Activated naive CD8-positive, alpha-beta T cell treated with anti-CD3 and anti-CD28 coated beads, Interleukin-2, amount 50 U/mL, for 16 hours (primary cell): Measurements from ENCODE around the gene BNC2.
"Not testable (repeated sequence)": the region's sequence is repeated elsewhere in the genome, so short reads cannot be mapped to it uniquely, and the experiment has no call there.

Experiments used
- DNase-seq: peaks from one replicate; pipeline ENCODE4 v3.0.0-alpha.2; 2020; ENCODE audit warnings: low read depth, low spot score

The BNC2 gene

DNA sequence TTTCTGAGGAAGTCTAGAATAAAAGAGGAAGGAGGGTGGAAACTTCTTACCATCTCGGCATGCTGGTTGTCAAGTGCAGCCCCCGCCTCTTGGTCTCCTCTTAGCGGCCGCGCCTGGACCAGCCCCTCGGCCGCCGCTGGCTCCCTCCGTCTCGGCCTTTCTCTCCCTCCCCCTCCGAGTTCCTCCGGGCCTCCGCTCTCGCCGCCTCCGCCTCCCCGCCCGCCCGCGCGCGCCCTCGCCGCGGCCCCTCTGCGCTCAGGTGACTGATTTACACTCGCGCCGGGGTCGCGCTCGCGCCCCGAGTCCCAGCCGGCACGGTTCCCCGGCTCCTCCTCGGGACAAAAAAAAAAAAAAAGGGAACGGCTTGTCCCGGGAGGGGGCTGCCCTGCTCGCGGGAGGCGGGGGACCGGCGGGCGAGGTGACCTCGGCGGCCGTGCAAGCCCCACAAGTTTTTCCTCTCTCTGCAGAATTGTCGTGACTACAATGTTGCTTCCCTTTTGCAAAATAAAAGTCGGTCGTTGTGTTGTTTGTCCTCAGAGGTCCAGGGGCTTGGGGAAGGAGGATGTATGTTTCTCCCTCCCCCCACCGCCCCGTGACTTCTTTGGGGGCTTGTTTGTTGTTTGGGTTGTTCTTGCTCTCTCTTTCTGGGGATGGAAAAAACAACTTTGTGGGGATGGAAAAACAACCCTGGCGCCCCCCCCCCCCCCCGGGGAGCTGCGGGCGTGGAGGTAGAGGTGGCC, at the start of gene BNC2:
BNC2 (minus strand) TSS at position 75 of the 740 bp plus-strand sequence; CDS start at position 53, 22 bp downstream.
- no peak for DNase-seq

DNA sequence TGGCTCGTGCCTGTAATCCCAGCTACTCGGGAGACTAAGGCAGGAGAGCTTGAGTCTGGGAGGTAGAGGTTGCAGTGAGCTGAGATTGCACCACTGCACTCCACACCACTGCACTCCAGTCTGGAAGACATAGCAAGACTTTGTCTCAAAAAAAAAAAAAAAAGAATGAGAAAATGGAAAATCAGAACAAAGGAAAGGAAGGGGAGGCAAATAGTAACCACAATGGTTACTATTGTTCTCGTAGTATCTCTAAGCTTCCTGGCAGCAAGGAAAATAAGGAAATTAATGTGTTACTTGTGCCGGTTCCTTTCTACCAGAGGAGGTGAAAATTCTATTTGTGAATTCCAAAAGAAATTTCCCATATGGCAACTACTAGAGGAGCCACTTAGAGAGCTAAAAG, 48.5 kb upstream of the BNC2 start:
- no peak for DNase-seq

GRCh38 chr9:16915126-16915831, 44.8 kb upstream of the BNC2 start:
- no peak for DNase-seq

- no peak for DNase-seq
Observed at GRCh38 chr9:16912197-16912596, 41.7 kb upstream of the BNC2 start.

GRCh38 chr9:16908206-16908605, 37.7 kb upstream of the BNC2 start:
- DNase-seq = not testable (repeated sequence)

DNA sequence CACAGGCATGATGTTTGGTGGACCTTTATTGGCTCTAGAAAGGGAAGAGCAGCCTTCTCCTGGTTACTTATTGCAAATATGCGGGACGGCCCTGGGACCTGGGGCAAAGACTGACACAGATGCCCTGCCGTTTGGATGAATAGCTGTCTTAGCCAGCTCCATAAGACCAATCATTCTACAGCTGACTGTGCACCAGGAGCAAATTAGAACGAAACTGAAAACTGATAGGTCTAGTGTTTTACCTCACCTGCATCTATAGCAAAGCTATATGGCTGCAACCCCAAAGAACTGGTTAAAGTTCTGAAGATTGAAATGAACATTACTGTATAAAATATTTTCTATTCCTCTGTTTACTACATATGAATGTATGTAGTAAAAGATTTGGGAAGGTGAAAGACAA, 34.2 kb upstream of the BNC2 start:
- DNase-seq = no peak

DNA sequence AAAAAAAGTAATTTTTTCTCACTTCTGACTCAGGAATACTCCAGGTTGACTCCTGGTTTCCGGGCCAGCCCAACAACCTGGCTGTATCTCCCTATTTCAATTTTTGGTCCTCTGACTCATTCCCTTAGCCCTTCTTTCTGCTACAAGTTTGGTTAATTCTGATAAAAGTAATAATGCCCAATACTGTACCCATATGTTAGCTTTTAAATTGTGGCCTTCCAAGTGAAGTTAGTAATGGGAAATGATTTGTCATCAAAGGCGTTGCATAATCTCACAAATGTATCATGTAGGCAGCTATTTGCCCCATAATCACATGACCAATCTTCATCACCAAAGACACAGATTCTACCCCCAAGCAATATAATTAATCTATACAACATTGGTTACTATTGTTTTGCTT, 31.1 kb upstream of the BNC2 start:
- DNase-seq = no peak

DNA sequence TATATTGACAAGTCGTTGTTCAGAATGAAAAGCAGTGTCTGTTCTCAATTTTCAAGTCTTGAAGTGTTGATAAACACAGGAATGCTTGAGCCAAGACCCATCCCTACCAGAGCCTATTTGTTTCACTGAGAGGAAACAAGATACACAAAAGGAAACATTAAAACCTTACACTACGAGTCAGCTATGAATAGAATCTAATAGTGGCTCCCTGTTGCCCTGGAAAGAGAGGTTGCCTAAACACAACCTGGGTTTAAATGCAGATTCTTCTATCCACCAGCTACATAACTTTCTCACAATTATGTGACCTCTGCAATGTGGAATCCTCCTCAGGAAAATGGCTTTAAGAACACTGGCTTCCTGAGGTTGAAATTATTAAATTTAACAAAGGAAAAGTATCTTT, 29.1 kb upstream of the BNC2 start:
- no peak for DNase-seq

- DNase-seq = no peak
Observed at GRCh38 chr9:16898464-16898863, 28.0 kb upstream of the BNC2 start.

GRCh38 chr9:16888594-16888993, 18.1 kb upstream of the BNC2 start:
- DNase-seq = no peak

GRCh38 chr9:16885931-16886330, 15.5 kb upstream of the BNC2 start:
- DNase-seq = no peak

- no peak for DNase-seq
Observed at GRCh38 chr9:16884952-16885513, 14.6 kb upstream of the BNC2 start.

- DNase-seq = no peak
Observed at GRCh38 chr9:16884373-16884772, 13.9 kb upstream of the BNC2 start.

- DNase-seq = no peak
Observed at GRCh38 chr9:16883586-16883985, 13.1 kb upstream of the BNC2 start.

GRCh38 chr9:16882440-16882839, 12.0 kb upstream of the BNC2 start:
- not testable (repeated sequence) for DNase-seq

GRCh38 chr9:16879416-16879815, 8.9 kb upstream of the BNC2 start:
- DNase-seq = no peak

DNA sequence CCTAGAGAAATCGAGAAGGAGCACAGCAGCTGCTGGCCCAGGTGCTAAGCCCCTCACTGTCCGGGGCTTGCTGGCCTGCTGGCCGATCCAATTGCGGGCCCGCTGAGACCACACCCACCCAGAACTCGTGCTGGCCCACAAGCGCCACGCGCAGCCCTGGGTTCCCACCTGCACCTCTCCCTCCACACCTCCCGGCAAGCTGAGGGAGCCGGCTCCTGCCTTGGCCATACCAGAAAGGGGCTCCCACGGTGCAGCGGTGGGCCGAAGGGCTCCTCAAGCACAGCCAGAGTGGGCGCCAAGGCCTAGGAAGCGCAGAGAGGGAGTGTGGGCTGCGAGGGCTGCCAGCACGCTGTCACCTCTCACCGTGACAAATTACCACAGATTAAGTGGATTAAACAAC, 6.8 kb upstream of the BNC2 start:
- DNase-seq = no peak

DNA sequence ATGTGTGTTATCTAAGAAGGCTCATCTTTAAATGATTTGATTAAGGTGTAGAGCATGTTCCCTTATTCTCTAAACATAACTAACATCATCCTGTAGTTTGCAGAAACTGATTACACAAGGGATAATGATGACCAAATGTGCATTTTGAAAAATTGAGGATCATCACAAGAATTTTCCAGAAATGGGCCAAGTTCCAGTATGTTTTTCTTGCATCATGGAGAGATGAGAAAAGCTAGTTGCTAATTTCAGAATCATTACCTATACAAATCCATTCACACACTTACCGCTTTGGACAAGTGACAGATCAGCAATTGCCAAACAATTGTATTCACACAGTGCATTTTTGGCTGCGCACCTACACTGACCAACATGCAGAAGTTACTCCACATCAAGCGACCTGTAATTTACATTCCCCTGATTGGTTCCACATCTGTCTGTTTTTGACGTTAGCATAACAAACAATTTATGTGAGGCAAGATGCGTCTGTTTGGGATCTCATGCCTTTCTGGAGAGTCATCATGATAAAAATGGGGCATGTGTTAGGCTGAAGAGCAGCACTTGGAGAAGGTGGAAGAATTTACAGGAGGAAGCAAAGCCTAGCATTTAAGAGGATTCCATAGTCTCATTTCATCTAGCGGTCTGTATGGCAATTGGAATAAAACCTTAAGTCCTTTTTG, 2.8 kb upstream of the BNC2 start:
- DNase-seq = no peak

DNA sequence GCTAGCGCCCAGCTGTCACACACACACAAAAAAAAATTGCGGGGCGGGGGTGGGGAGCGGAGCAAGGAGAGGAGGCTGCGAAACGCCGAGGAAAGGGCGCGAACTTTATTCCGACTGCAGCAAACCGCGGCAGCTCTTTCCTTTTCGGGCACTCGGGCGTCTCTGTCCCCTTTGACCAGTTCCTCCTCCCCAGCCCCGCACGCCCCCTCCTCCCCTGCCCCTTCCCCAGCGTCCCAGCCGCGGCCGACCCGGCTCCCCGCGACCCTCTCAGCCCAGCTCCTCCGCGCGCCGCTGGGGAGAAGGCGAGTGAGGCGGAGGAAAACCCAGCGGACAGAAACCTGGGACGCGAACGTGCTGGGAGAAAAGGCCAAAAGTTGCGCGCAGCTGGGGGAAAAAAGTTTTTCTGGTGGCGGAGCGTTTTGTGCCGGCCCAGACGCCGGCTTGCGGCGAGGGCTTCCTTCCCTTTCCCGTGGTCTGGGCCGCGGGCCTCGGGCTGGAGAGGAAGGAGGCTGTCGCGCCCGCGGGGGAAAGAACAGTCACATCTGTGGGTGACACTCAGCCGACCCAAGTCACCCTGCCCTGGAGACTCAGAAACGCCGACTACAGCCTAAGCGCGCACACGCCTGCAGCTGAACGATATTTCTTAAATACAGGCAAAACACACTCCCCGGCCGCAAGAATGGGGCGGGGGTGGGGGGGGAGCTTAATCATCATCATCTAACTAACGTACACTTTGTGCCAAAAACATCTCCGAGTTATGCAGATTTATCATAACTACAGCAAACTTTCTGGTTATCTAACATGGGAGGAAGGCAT, 1.1 kb upstream of the BNC2 start:
- no peak for DNase-seq

DNA sequence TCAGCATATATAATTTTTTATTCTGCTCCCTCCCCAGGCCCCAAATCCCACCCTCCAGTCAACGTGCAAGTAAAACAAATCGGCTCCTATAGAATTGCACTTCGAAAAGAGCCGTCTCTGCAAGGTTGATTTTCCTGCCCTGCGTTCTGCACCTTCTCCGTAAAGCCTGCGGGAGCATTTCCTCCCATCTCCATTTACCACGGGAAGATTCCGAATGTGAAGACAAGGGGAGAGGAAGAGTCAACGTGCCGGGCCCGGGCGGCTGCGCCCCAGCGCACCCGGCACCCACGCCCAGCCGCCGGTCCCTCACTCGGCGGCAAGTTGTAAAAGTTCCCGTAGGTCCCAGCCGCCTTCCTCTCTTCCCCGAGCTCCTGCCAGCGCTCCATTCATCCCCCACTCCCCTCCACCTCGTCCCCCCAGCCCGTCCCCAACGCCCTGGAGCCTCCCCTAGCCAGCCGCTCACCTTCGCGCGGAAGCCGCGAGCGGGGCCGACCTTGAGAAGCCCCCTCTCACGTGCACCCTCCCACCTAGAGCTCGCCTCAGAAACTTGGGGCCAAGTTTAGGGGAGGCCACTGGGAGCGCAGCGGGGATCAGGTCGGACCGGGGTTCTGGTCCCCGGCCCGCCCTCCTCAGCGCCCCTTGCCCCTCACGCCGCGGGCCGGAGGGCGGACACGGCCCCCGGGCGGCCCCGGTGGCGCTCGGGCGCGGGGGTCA, 431 bp downstream of the BNC2 start:
- DNase-seq = no peak
